Measurements from ENCODE around the gene PAN3.

PAN3 gene

DNA sequence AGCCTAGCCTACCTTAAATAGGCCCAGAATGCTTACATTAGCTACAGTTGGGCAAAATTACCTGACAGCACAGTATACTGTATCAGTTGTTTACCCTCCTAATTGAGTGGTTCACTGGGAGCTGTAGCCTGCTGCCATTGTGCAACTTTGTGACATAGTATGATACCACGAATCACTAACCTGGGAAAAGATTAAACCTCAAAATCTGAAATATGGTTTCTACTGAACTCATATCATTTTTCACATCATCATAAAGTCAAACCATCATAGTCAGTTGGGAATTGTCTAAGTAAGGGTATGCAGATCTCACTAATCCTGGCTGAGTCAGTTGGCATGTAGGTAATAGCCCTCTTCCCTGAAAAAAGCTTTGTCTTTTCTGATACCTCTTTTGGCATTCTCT is 9.2 kb downstream of the PAN3 start:
- H3K4me3 ChIP-seq (ENCODE audit: control insufficient read depth, low read depth, low read length): no peak overlapping the region
- TF ChIP-seq, protein P1, sequence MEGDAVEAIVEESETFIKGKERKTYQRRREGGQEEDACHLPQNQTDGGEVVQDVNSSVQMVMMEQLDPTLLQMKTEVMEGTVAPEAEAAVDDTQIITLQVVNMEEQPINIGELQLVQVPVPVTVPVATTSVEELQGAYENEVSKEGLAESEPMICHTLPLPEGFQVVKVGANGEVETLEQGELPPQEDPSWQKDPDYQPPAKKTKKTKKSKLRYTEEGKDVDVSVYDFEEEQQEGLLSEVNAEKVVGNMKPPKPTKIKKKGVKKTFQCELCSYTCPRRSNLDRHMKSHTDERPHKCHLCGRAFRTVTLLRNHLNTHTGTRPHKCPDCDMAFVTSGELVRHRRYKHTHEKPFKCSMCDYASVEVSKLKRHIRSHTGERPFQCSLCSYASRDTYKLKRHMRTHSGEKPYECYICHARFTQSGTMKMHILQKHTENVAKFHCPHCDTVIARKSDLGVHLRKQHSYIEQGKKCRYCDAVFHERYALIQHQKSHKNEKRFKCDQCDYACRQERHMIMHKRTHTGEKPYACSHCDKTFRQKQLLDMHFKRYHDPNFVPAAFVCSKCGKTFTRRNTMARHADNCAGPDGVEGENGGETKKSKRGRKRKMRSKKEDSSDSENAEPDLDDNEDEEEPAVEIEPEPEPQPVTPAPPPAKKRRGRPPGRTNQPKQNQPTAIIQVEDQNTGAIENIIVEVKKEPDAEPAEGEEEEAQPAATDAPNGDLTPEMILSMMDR (IDR thresholded peaks at IDR 0.05; ENCODE audit: control insufficient read depth, insufficient read depth, low read depth, low read length, missing control alignments): no peak
- DNase-seq (ENCODE audit: low read depth): no peak

DNA sequence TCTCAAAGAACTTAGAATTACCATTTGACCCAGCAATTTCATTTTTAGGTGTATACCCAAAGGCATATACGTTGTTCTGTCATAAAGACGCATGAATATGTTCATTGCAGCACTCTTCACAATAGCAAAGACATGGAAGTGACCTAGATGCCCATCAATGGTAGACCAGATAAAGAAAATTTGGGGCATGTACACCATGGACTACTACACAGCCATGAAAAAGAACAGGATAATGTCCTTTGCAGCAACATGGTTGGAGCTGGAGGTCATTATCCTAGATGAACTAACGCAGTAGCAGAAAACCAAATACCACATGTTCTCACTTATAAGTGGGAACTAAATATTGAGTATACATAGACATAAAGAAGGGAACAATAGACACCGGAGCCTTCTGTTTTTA is 20.7 kb downstream of the PAN3 start:
- TF ChIP-seq, protein P1 (IDR thresholded peaks at IDR 0.05; ENCODE audit: control insufficient read depth, insufficient read depth, low read depth, low read length, missing control alignments): no peak
- no peak overlapping the region for H3K4me3 ChIP-seq (ENCODE audit: control insufficient read depth, low read depth, low read length)
- no peak for DNase-seq (ENCODE audit: low read depth)

DNA sequence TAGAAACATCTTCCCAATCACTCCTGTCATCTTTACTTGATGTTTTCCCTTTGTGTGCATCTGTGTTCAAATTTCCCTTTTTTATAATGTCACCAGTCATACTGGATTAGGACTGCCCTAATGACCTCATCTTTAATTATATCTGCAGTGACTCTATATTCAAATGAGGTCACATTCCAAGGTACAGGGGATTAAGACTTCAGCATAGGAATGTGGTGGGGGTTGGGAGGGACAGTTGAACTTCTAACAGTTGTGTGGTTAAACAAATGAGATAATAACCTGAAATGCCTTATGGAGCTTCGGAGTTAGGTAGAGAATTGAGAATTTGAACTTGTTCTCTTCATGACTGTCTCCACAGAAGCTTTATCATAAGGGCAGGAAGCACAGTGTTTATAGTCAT is 23.0 kb downstream of the PAN3 start:
- no peak for DNase-seq (ENCODE audit: low read depth)
- TF ChIP-seq, protein P1 (IDR thresholded peaks at IDR 0.05; ENCODE audit: control insufficient read depth, insufficient read depth, low read depth, low read length, missing control alignments): no peak
- no peak overlapping the region for H3K4me3 ChIP-seq (ENCODE audit: control insufficient read depth, low read depth, low read length)

DNA sequence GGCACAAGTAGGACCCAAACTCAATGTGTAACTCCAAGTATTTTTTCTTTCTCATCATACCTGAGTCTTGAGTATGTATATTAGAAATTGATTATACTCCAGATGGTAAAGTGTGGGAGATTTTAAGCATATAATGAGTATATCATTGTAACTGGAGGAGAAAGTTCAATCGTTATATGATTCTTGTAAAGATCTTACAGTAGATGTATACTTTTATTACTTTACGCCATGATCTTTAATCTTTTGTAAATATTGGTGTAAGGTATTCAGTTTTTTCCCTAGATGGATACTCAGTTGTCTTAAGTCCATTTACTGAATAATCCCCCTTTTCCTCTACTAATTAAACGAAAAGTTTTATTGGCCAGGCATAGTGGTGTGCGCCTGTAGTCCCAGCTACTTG is 25.2 kb downstream of the PAN3 start:
- H3K4me3 ChIP-seq (ENCODE audit: control insufficient read depth, low read depth, low read length): no peak overlapping the region
- no peak for DNase-seq (ENCODE audit: low read depth)
- TF ChIP-seq, protein P1 (IDR thresholded peaks at IDR 0.05; ENCODE audit: control insufficient read depth, insufficient read depth, low read depth, low read length, missing control alignments): no peak

DNA sequence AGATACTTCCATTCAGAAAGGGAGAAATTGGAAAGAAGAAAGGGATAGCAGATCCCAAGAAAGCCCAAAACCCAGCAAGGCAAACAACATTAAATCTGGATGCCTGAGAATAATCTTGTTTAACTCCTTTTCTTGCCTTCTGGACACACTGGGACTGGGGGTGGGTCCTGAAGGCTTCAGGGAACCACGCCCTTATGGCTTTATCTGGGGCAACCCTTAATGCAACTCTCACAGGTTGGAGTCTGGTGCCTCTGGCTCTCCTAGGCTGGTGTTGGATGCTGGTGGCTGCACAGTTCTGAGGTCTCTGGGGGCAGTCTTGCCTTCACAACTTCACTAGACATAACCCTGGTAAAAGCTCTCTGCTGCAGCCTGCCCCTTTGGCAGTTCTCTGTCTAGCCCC is 27.9 kb downstream of the PAN3 start:
- TF ChIP-seq, protein P1 (IDR thresholded peaks at IDR 0.05; ENCODE audit: control insufficient read depth, insufficient read depth, low read depth, low read length, missing control alignments): no peak
- DNase-seq (ENCODE audit: low read depth): no peak
- no peak overlapping the region for H3K4me3 ChIP-seq (ENCODE audit: control insufficient read depth, low read depth, low read length)

DNA sequence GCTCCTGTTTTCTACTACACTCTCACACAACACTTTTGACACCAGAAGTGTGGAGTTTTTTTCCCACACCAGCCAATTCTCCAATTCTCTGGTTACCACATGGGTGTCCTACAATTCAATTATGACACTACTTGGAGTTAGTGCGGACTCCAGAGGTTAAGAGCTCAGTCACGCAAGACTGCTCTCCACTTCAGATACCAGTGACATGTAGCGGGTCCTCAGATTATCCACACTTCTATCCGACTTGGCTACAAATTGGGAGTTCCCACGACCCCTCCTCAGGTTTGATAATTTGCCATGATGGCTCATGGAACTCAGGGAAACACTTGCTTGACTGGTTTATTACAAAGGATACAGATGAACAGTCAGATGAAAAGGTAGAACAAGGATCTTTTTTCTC is 32.9 kb downstream of the PAN3 start:
- DNase-seq (ENCODE audit: low read depth): no peak
- TF ChIP-seq, protein P1 (IDR thresholded peaks at IDR 0.05; ENCODE audit: control insufficient read depth, insufficient read depth, low read depth, low read length, missing control alignments): no peak
- H3K4me3 ChIP-seq (ENCODE audit: control insufficient read depth, low read depth, low read length): no peak overlapping the region

DNA sequence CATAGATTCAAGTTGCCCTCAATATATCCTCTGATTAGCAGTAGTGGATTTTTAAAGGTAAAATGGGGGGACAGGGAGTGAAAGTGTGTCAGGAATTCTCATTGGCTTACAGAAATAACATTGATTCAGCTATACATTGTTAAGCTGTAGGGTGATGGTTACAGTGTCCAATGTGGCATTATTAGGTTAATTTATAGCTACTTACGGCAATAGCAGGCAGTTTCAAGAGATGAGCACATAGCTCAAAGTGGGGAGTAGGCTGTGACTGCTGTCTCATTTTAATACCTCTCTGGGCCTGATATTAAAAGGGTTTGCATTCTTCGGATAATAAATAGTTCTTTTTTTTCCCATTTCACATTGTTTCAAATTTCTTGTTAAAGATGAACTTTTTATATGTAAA is 34.6 kb downstream of the PAN3 start:
- no peak overlapping the region for H3K4me3 ChIP-seq (ENCODE audit: control insufficient read depth, low read depth, low read length)
- DNase-seq (ENCODE audit: low read depth): no peak
- TF ChIP-seq, protein P1 (IDR thresholded peaks at IDR 0.05; ENCODE audit: control insufficient read depth, insufficient read depth, low read depth, low read length, missing control alignments): no peak
